OCI-LY1 (cell line): ENCODE results near the gene ATG7.

ENCODE experiments used
- EZH2 ChIP-seq: fragments of 200-600 bp; sonication (generic), shearing (Covaris generic); IDR thresholded peaks from 2 replicates; pipeline ENCODE4 v1.8.0; 2017; ENCODE audit warnings: borderline replicate concordance, mixed run types, mild to moderate bottlenecking, antibody characterized with exemption, low read length, moderate library complexity, mixed read lengths
- TF ChIP-seq, protein P1 (sequence below): fragments of 200-600 bp; sonication (generic), shearing (Covaris generic); IDR thresholded peaks from 2 replicates; pipeline ENCODE4 v1.5.1; 2017; ENCODE audit warnings: mild to moderate bottlenecking, antibody characterized with exemption, low read length, moderate library complexity, mixed read lengths

DNA sequence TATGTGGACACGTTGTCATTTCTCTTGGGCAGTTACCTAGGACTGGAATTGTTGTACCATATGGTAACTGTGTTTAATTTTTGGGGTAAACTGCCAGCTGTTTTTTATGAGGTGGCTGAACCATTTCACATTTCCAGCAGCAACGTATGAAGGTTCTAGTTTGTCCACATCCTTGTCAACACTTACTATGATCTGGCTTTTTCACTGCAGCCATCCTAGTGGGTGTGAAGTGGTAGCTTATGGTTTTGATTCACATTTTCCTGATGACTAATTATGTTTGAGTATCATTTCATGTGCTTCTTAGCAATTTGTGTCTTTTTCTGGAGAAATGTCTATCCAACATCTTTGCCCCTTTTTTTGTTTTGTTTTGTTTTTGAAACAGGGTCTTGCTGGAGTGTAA lies 275.3 kb downstream of the ATG7 start:
- TF ChIP-seq, protein P1, sequence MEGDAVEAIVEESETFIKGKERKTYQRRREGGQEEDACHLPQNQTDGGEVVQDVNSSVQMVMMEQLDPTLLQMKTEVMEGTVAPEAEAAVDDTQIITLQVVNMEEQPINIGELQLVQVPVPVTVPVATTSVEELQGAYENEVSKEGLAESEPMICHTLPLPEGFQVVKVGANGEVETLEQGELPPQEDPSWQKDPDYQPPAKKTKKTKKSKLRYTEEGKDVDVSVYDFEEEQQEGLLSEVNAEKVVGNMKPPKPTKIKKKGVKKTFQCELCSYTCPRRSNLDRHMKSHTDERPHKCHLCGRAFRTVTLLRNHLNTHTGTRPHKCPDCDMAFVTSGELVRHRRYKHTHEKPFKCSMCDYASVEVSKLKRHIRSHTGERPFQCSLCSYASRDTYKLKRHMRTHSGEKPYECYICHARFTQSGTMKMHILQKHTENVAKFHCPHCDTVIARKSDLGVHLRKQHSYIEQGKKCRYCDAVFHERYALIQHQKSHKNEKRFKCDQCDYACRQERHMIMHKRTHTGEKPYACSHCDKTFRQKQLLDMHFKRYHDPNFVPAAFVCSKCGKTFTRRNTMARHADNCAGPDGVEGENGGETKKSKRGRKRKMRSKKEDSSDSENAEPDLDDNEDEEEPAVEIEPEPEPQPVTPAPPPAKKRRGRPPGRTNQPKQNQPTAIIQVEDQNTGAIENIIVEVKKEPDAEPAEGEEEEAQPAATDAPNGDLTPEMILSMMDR: no peak
- TF ChIP-seq EZH2: no peak
